Smooth muscle cell (in vitro differentiated cells): ENCODE data around the gene FAM114A1. TPM values are rescaled to one million over a fixed set of nuclear protein-coding genes. Genes with fewer than 3 reads are reported as not detected.

ENCODE experiments used
- DNase-seq: peaks from one replicate; lab custom pipeline; 2025; ENCODE audit not compliant: unreplicated experiment; lab: John Stamatoyannopoulos, UW
- H2AFZ ChIP-seq: fragments of 200-600 bp; sonication (generic); 2 replicates; pipeline ENCODE4 v1.6.0; 2016; ENCODE audit warnings: antibody characterized with exemption, low read depth, mild to moderate bottlenecking
- H3F3A ChIP-seq: fragments of 200-600 bp; sonication (generic); 2 replicates; pipeline ENCODE4 v1.6.0; 2017; ENCODE audit warnings: antibody characterized with exemption, low read depth
- H3K27ac ChIP-seq: fragments of 200-600 bp; sonication (generic); 2 replicates; pipeline ENCODE4 v1.5.1; 2016; ENCODE audit warnings: low read depth, mild to moderate bottlenecking
- H3K27me3 ChIP-seq: fragments of 200-600 bp; sonication (generic); 2 replicates; pipeline ENCODE4 v1.6.1; 2016; ENCODE audit warnings: low read depth, mild to moderate bottlenecking
- H3K36me3 ChIP-seq: fragments of 200-600 bp; sonication (generic); 2 replicates; pipeline ENCODE4 v1.5.1; 2016; ENCODE audit warnings: low read depth
- H3K4me1 ChIP-seq: fragments of 200-600 bp; sonication (generic); 2 replicates; pipeline ENCODE4 v1.5.1; 2016; ENCODE audit warnings: low read depth
- H3K4me2 ChIP-seq: fragments of 200-600 bp; sonication (generic); 2 replicates; pipeline ENCODE4 v1.6.0; 2016; ENCODE audit warnings: mild to moderate bottlenecking
- H3K4me3 ChIP-seq: fragments of 200-600 bp; sonication (generic); 2 replicates; pipeline ENCODE4 v1.5.1; 2016; ENCODE audit warnings: mild to moderate bottlenecking
- H3K79me2 ChIP-seq: fragments of 200-600 bp; sonication (generic); 2 replicates; pipeline ENCODE4 v1.6.0; 2016; ENCODE audit warnings: low read depth, mild to moderate bottlenecking
- H3K9ac ChIP-seq: fragments of 200-600 bp; sonication (generic); 2 replicates; pipeline ENCODE4 v1.6.0; 2016; ENCODE audit warnings: low read depth
- H3K9me3 ChIP-seq: fragments of 200-600 bp; sonication (generic); replicated peaks from 2 replicates; pipeline ENCODE4 v1.5.1; 2016; ENCODE audit warnings: low read depth
- H4K20me1 ChIP-seq: fragments of 200-600 bp; sonication (generic); 2 replicates; pipeline ENCODE4 v1.6.0; 2016; ENCODE audit warnings: low read depth
- CTCF ChIP-seq: fragments of 200-600 bp; sonication (generic); IDR thresholded peaks from 2 replicates; pipeline ENCODE4 v1.5.1; 2017; ENCODE audit warnings: borderline replicate concordance, mild to moderate bottlenecking, antibody characterized with exemption; ENCODE audit not compliant: insufficient read depth, poor library complexity, severe bottlenecking
- WGBS: methylation state at CpG from one replicate; pipeline ENCODE4 v1.1.7; 2016; ENCODE audit warnings: low lambda C conversion rate; 5-methylcytosine and 5-hydroxymethylcytosine counted together
- polyA plus RNA-seq: library from polyadenylated mRNA; unstranded; fragments of >200 nt; fragmentation: Nextera tagmentation; extraction: Ambion mirVana; gene quantifications from 2 replicates; pipeline ENCODE4 v1.2.1, GENCODE V29; 2016
- total RNA-seq: library from RNA; depleted of rRNA; stranded (reverse); fragments of >200 nt; gene quantifications from 2 replicates; pipeline ENCODE4 v1.2.3, GENCODE V29; 2014

Gene FAM114A1
- total and polyA plus RNA-seq, 2 experiments from 2014 or later = 213 to 226 TPM

DNA sequence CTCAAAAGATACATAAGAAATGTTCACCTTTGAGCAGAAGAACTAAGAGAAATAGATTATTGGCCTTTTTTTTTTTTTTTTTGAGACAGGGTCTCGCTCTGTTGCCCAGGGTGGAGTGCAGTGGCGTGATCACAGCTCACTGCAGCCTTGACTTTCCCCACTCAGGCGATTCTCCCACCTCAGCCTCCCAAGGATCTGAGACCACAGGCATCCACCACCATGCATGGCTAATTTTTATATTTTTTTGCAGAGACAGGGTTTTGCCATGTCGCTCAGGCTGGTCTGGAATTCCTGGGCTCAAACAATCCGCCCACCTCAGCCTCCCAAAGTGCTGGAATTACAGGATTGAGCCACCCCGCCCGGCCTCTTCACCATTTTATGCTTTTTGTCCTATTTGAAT lies 8.1 kb upstream of the FAM114A1 start:
- Histone ChIP-seq H3K27me3 (no peaks in the 10 kb centered on the region), H3K4me1 (no peaks in the 10 kb centered on the region), H2AFZ (no peak overlapping the region), H3K9me3 (no peaks in the 10 kb centered on the region), H4K20me1 (no peaks in the 10 kb centered on the region), H3K79me2 (no peaks in the 10 kb centered on the region), H3K27ac (no peak overlapping the region), H3F3A (peaks cover 6% of the 10 kb centered on the region), H3K9ac (no peak overlapping the region), H3K36me3 (no peaks in the 10 kb centered on the region), H3K4me2 (no peak overlapping the region), H3K4me3 (no peak overlapping the region)
- 85% methylated on average over 7 of the region's 7 CpGs for WGBS
- no peak for DNase-seq
- no peak for TF ChIP-seq CTCF

GRCh38 chr4:38860788-38861424 lies 6.7 kb upstream of the FAM114A1 start:
- TF ChIP-seq CTCF = peak; percentile 88
- no peak overlapping the region for H3K9ac ChIP-seq
- H2AFZ ChIP-seq = no peak overlapping the region
- DNase-seq = no peak
- no peak overlapping the region for H3K27ac ChIP-seq
- H3K4me1 ChIP-seq = no peaks in the 10 kb centered on the region
- H3K36me3 ChIP-seq = no peaks in the 10 kb centered on the region
- WGBS = 30% methylated on average over 5 of the region's 5 CpGs
- no peaks in the 10 kb centered on the region for H3K9me3 ChIP-seq
- H3K79me2 ChIP-seq = no peaks in the 10 kb centered on the region
- no peak overlapping the region for H3K4me2 ChIP-seq
- peaks cover 6% of the 10 kb centered on the region for H3F3A ChIP-seq
- no peaks in the 10 kb centered on the region for H4K20me1 ChIP-seq
- no peak overlapping the region for H3K4me3 ChIP-seq
- H3K27me3 ChIP-seq = no peaks in the 10 kb centered on the region

DNA sequence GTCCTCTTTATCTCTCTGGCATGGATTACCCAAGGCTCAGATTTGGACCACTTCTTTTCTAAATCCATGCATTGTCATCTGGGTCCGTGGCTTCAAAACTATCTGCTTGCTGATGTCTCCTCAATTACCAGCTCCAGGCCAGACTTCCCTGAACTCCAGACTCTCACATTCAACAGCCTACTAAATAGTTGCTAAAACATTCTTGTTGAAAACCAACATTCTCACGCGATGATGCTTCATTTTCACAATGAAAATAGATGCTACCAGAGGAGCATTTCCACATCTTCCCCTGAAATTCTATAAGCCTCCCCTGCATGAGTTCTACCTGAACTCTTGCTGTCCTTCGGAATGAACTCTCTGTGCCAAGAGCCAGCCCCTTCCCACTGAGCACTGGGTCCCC lies 5.8 kb upstream of the FAM114A1 start:
- no peak overlapping the region for H3K27ac ChIP-seq
- no peak for DNase-seq
- H3K9me3 ChIP-seq = no peaks in the 10 kb centered on the region
- H3K4me3 ChIP-seq = no peak overlapping the region
- TF ChIP-seq CTCF = no peak
- no peaks in the 10 kb centered on the region for H4K20me1 ChIP-seq
- H3K9ac ChIP-seq = no peak overlapping the region
- H2AFZ ChIP-seq = peak overlapping the region; percentile 31
- H3K4me1 ChIP-seq = no peaks in the 10 kb centered on the region
- H3F3A ChIP-seq = peaks cover 6% of the 10 kb centered on the region
- no peaks in the 10 kb centered on the region for H3K79me2 ChIP-seq
- H3K4me2 ChIP-seq = no peak overlapping the region
- H3K27me3 ChIP-seq = no peaks in the 10 kb centered on the region
- WGBS = 79% methylated on average over 4 of the region's 4 CpGs
- H3K36me3 ChIP-seq = no peaks in the 10 kb centered on the region

- DNase-seq = no peak
- 84% methylated on average over 6 of the region's 6 CpGs for WGBS
- no peak overlapping the region for H3K4me2 ChIP-seq
- H3K9me3 ChIP-seq = no peaks in the 10 kb centered on the region
- no peaks in the 10 kb centered on the region for H3K36me3 ChIP-seq
- peaks cover 17% of the 10 kb centered on the region for H3K4me1 ChIP-seq
- no peak overlapping the region for H2AFZ ChIP-seq
- peaks cover 28% of the 10 kb centered on the region for H3K79me2 ChIP-seq
- no peaks in the 10 kb centered on the region for H3K27me3 ChIP-seq
- H3F3A ChIP-seq = peaks cover 10% of the 10 kb centered on the region
- H3K4me3 ChIP-seq = no peak overlapping the region
- no peak for TF ChIP-seq CTCF
- peaks cover 15% of the 10 kb centered on the region for H4K20me1 ChIP-seq
- H3K27ac ChIP-seq = no peak overlapping the region
- H3K9ac ChIP-seq = no peak overlapping the region
Observed at GRCh38 chr4:38865445-38865844, 2.2 kb upstream of the FAM114A1 start.
